ENCODE data around the gene RSPO4. TPM values are rescaled to one million over a fixed set of nuclear protein-coding genes. Genes with fewer than 3 reads are reported as not detected.
"Not testable (repeated sequence)": the region's sequence is repeated elsewhere in the genome, so short reads cannot be mapped to it uniquely, and the experiment has no call there.

The RSPO4 gene
- not detected for total RNA-seq
- long read RNA-seq = 0 reads

- intact Hi-C loops (cut with DNase I) = no loop called here
- DNase-seq (ENCODE audit: missing footprints) (no peak), ATAC-seq (no peak)
These were observed at the start of gene RSPO4 for GRCh38 chr20:1001911-1002681. TSS of gene RSPO4 (minus strand) at chr20:1002311. CDS start at chr20:1002164, 147 bp downstream.

- DNase-seq (ENCODE audit: missing footprints) (no peak), ATAC-seq (no peak)
- intact Hi-C loops (cut with DNase I) = no loop called here
These were observed 48.3 kb upstream of the RSPO4 start for GRCh38 chr20:1050440-1050839.

GRCh38 chr20:1045860-1046418 is 43.8 kb upstream of the RSPO4 start:
- no peak for ATAC-seq
- no peak for DNase-seq (ENCODE audit: missing footprints)
- intact Hi-C loops (cut with DNase I) = no loop called here

- intact Hi-C loops (cut with DNase I) = no loop called here
- ATAC-seq = no peak
- DNase-seq (ENCODE audit: missing footprints) = no peak
These were observed 39.8 kb upstream of the RSPO4 start for GRCh38 chr20:1041845-1042390.

- intact Hi-C loops (cut with DNase I) = no loop called here
These were observed 36.1 kb upstream of the RSPO4 start for GRCh38 chr20:1038205-1038604.

GRCh38 chr20:1037039-1037438 is 34.9 kb upstream of the RSPO4 start:
- intact Hi-C loops (cut with DNase I) = no loop called here
- DNase-seq (ENCODE audit: missing footprints) (no peak), ATAC-seq (no peak)

More at GRCh38 chr20:1038205-1038604, 36.1 kb upstream of the RSPO4 start:
- ATAC-seq = no peak
- no peak for DNase-seq (ENCODE audit: missing footprints)

- ATAC-seq = no peak
- DNase-seq (ENCODE audit: missing footprints) = no peak
- intact Hi-C loops (cut with DNase I) = no loop called here
These were observed 33.4 kb upstream of the RSPO4 start for GRCh38 chr20:1035466-1035865.

- intact Hi-C loops (cut with DNase I) = no loop called here
- DNase-seq (ENCODE audit: missing footprints) = no peak
- no peak for ATAC-seq
These were observed 32.3 kb upstream of the RSPO4 start for GRCh38 chr20:1034415-1034789.

- ATAC-seq (no peak), DNase-seq (ENCODE audit: missing footprints) (no peak)
- intact Hi-C loops (cut with DNase I) = no loop called here
These were observed 31.8 kb upstream of the RSPO4 start for GRCh38 chr20:1033751-1034414.

GRCh38 chr20:1029980-1030379 is 27.9 kb upstream of the RSPO4 start:
- intact Hi-C loops (cut with DNase I) = no loop called here

GRCh38 chr20:1026214-1026613 is 24.1 kb upstream of the RSPO4 start:
- intact Hi-C loops (cut with DNase I); DNase-seq (ENCODE audit: missing footprints); ATAC-seq: not testable (repeated sequence)

More at GRCh38 chr20:1029980-1030379, 27.9 kb upstream of the RSPO4 start:
- ATAC-seq (no peak), DNase-seq (ENCODE audit: missing footprints) (no peak)

GRCh38 chr20:1022871-1023270 is 20.8 kb upstream of the RSPO4 start:
- no peak for DNase-seq (ENCODE audit: missing footprints)

GRCh38 chr20:1020614-1021013 is 18.5 kb upstream of the RSPO4 start:
- DNase-seq (ENCODE audit: missing footprints) (no peak), ATAC-seq (no peak)
- intact Hi-C loops (cut with DNase I) = no loop called here

More at GRCh38 chr20:1022871-1023270, 20.8 kb upstream of the RSPO4 start:
- no peak for ATAC-seq
- intact Hi-C loops (cut with DNase I) = no loop called here

- DNase-seq (ENCODE audit: missing footprints) (no peak), ATAC-seq (no peak)
- intact Hi-C loops (cut with DNase I) = no loop called here
These were observed 17.2 kb upstream of the RSPO4 start for GRCh38 chr20:1019344-1019743.

GRCh38 chr20:1017677-1018076 is 15.6 kb upstream of the RSPO4 start:
- ATAC-seq = no peak
- no peak for DNase-seq (ENCODE audit: missing footprints)
- intact Hi-C loops (cut with DNase I) = no loop called here

- ATAC-seq = no peak
- intact Hi-C loops (cut with DNase I) = no loop called here
- no peak for DNase-seq (ENCODE audit: missing footprints)
These were observed 13.1 kb upstream of the RSPO4 start for GRCh38 chr20:1015181-1015580.

- no peak for ATAC-seq
- intact Hi-C loops (cut with DNase I) = no loop called here
- DNase-seq (ENCODE audit: missing footprints) = no peak
These were observed 12.4 kb upstream of the RSPO4 start for GRCh38 chr20:1014471-1014870.

- intact Hi-C loops (cut with DNase I) = no loop called here
- no peak for DNase-seq (ENCODE audit: missing footprints)
These were observed 11.6 kb upstream of the RSPO4 start for GRCh38 chr20:1013566-1014340.

More at GRCh38 chr20:1013566-1014340, 11.6 kb upstream of the RSPO4 start:
- no peak for ATAC-seq
